HEK293 (cell line): Measurements from ENCODE around the gene CNGB1.

Experiments
- CTCF ChIA-PET: fragments of 350-600 bp; formaldehyde crosslinking; extraction: SDS; loops from one replicate; lab custom pipeline; 2021; ENCODE audit warnings: antibody characterized with exemption; lab: Yijun Ruan, JAX
- POLR2A ChIA-PET: fragments of 300-600 bp; formaldehyde crosslinking; extraction: SDS; loops from one replicate; lab custom pipeline; 2020; ENCODE audit warnings: antibody characterized with exemption, inconsistent platforms; lab: Yijun Ruan, JAX
- H3K27ac ChIP-seq: fragments of 200-500 bp; sonication (Bioruptor generic); 2 replicates; pipeline ENCODE4 v1.5.1; 2014; ENCODE audit warnings: low read depth, low read length, control low read depth, inconsistent platforms; ENCODE audit errors: extremely low read depth
- H3K36me3 ChIP-seq, 2 experiments: fragments of 200-500 bp in 1 of 2; sonication (Bioruptor generic) in 1 of 2; 1 replicate in 1 of 2; 2 replicates in 1 of 2; pipeline ENCODE4 v1.5.1; 2014 to 2017; ENCODE audit warnings: inconsistent platforms in 2 of 2, low read length in 2 of 2; ENCODE audit not compliant: control insufficient read depth in 2 of 2, insufficient read depth in 1 of 2
- H3K4me1 ChIP-seq: fragments of 200-500 bp; sonication (Bioruptor generic); 2 replicates; pipeline ENCODE4 v1.5.1; 2014; ENCODE audit warnings: mild to moderate bottlenecking, low read length, inconsistent platforms; ENCODE audit not compliant: control insufficient read depth, insufficient read depth
- H3K4me3 ChIP-seq: 2 replicates; pipeline ENCODE4 v1.5.1; 2011; ENCODE audit warnings: low read depth, mild to moderate bottlenecking, control low read depth, low read length, moderate library complexity
- H3K9me3 ChIP-seq: fragments of 200-500 bp; sonication (Bioruptor generic); 2 replicates; pipeline ENCODE4 v1.5.1; 2014; ENCODE audit warnings: low read depth, low read length, inconsistent platforms; ENCODE audit not compliant: control insufficient read depth, insufficient read depth
- IKZF3 ChIP-seq: fragments of 450-650 bp; IDR thresholded peaks from 2 replicates; pipeline ENCODE4 v1.5.0; 2018; ENCODE audit warnings: missing biosample characterization, mild to moderate bottlenecking, missing genetic modification characterization, moderate library complexity
- INSM2 ChIP-seq: fragments of 450-650 bp; formaldehyde crosslinking; IDR thresholded peaks from 2 replicates; pipeline ENCODE4 v1.5.1; 2016; ENCODE audit warnings: missing biosample characterization, missing genetic modification characterization
- PRDM4 ChIP-seq: fragments of 450-650 bp; formaldehyde crosslinking; IDR thresholded peaks from 2 replicates; pipeline ENCODE4 v1.5.1; 2017; ENCODE audit warnings: missing biosample characterization, missing genetic modification characterization
- TSHZ1 ChIP-seq: fragments of 450-650 bp; formaldehyde crosslinking; IDR thresholded peaks from 2 replicates; pipeline ENCODE4 v1.5.1; 2016; ENCODE audit warnings: missing biosample characterization, missing genetic modification characterization, borderline replicate concordance
- ZBTB17 ChIP-seq: fragments of 450-650 bp; formaldehyde crosslinking; IDR thresholded peaks from 2 replicates; pipeline ENCODE4 v1.5.1; 2016; ENCODE audit warnings: missing biosample characterization, missing genetic modification characterization
- ZBTB8A ChIP-seq: fragments of 450-650 bp; formaldehyde crosslinking; IDR thresholded peaks from 2 replicates; pipeline ENCODE4 v1.5.1; 2016; ENCODE audit warnings: missing biosample characterization, missing genetic modification characterization
- ZNF362 ChIP-seq: fragments of 450-650 bp; formaldehyde crosslinking; IDR thresholded peaks from 2 replicates; pipeline ENCODE4 v1.5.1; 2016; ENCODE audit warnings: missing biosample characterization, missing genetic modification characterization
- ZNF366 ChIP-seq: fragments of 450-650 bp; formaldehyde crosslinking; conservative IDR thresholded peaks from 2 replicates; pipeline ENCODE4 v1.5.1; 2016; ENCODE audit warnings: missing biosample characterization, missing genetic modification characterization
- ZNF398 ChIP-seq: fragments of 450-650 bp; formaldehyde crosslinking; IDR thresholded peaks from 2 replicates; pipeline ENCODE4 v1.5.1; 2017; ENCODE audit warnings: missing biosample characterization, missing genetic modification characterization
- ZNF48 ChIP-seq: fragments of 450-650 bp; formaldehyde crosslinking; IDR thresholded peaks from 2 replicates; pipeline ENCODE4 v1.5.1; 2016; ENCODE audit warnings: missing biosample characterization, missing genetic modification characterization
- ZNF629 ChIP-seq: fragments of 450-650 bp; formaldehyde crosslinking; IDR thresholded peaks from 2 replicates; pipeline ENCODE4 v1.5.1; 2017; ENCODE audit warnings: missing biosample characterization, missing genetic modification characterization
- ZNF660 ChIP-seq: fragments of 450-650 bp; IDR thresholded peaks from 2 replicates; pipeline ENCODE4 v1.5.1; 2018; ENCODE audit warnings: missing biosample characterization, mild to moderate bottlenecking, missing genetic modification characterization
- ZXDB ChIP-seq: fragments of 450-650 bp; formaldehyde crosslinking; IDR thresholded peaks from 2 replicates; pipeline ENCODE4 v1.5.1; 2016; ENCODE audit warnings: missing biosample characterization, missing genetic modification characterization

The CNGB1 gene

GRCh38 chr16:57867000-57867561, 103.8 kb downstream of the CNGB1 start (continued):
- TF ChIP-seq PRDM4 (tag by site-specific recombination) = peak; percentile 25; the same call in 1 of the 2 replicates
- TF ChIP-seq ZBTB17 (tag by site-specific recombination) = 0 out of 2 replicates have a peak, but pooled peaks have one; percentile 28
- peak; percentile 46 for TF ChIP-seq ZNF398 (tag by site-specific recombination)
- TF ChIP-seq ZNF629 (tag by site-specific recombination) = peak; percentile 49; the same call in 1 of the 2 replicates
- peak; percentile 43 for TF ChIP-seq ZXDB
- TF ChIP-seq ZBTB8A (tag by site-specific recombination) = 0 out of 2 replicates have a peak, but pooled peaks have one; percentile 24
- no peak for TF ChIP-seq ZNF660 (tag by site-specific recombination)
- 0 out of 2 replicates have a peak, but pooled peaks have one; percentile 28 for TF ChIP-seq ZNF366 (tag by site-specific recombination)
- TF ChIP-seq IKZF3 (tag by site-specific recombination) = peak; percentile 35; the same call in 1 of the 2 replicates
- no peak for TF ChIP-seq ZNF48 (tag by site-specific recombination)
- TF ChIP-seq TSHZ1 (tag by site-specific recombination) = peak; percentile 55; the same call in 1 of the 2 replicates
- no peak for TF ChIP-seq INSM2

GRCh38 chr16:57866529-57866918, 104.4 kb downstream of the CNGB1 start:
- H3K27ac ChIP-seq = no peak overlapping the region
- H3K4me3 ChIP-seq = no peak overlapping the region
- H3K9me3 ChIP-seq = no peaks in the 10 kb centered on the region
- peak; percentile 78; the same call in 1 of the 2 replicates for TF ChIP-seq ZNF362 (tag by site-specific recombination)
- no peak for TF ChIP-seq INSM2
- ChIA-PET CTCF (interaction anchor here (0.5 to 1.6 kb wide), 4 partner anchors 58 to 203 kb away, joined by 3 to 7 read pairs (median 4); no protein-coding TSS in a partner anchor), POLR2A (interaction anchor here (0.6 to 0.7 kb wide), 4 partner anchors 72 to 208 kb away, joined by 3 to 10 read pairs (median 4); partner anchors contain the start of gene KATNB1)
- H3K4me1 ChIP-seq = peaks cover 19% of the 10 kb centered on the region
- H3K36me3 ChIP-seq = no peaks in the 10 kb centered on the region
